Chondrocyte (in vitro differentiated cells): ENCODE measurements around the gene PHLPP1. TPM values are rescaled to one million over a fixed set of nuclear protein-coding genes. Genes with fewer than 3 reads are reported as not detected.

Experiments used
- DNase-seq: peaks from one replicate; pipeline ENCODE4 v3.0.0; 2021; ENCODE audit warnings: mixed read lengths, low spot score
- H3K27ac Mint-ChIP-seq: one replicate; pipeline ENCODE4 v1.8.0; 2021; ENCODE audit warnings: mild to moderate bottlenecking, moderate library complexity, mixed read lengths; ENCODE audit not compliant: unreplicated experiment
- H3K27me3 Mint-ChIP-seq: 2 replicates; pipeline ENCODE4 v1.8.0; 2021; ENCODE audit warnings: low read depth, mixed read lengths
- H3K36me3 Mint-ChIP-seq: 2 replicates; pipeline ENCODE4 v1.8.0; 2021; ENCODE audit warnings: low read depth, mixed read lengths
- H3K4me1 Mint-ChIP-seq: 2 replicates; pipeline ENCODE4 v1.8.0; 2021; ENCODE audit warnings: low read depth, mild to moderate bottlenecking, mixed read lengths
- H3K4me3 Mint-ChIP-seq: one replicate; pipeline ENCODE4 v1.8.0; 2021; ENCODE audit warnings: mild to moderate bottlenecking, moderate library complexity, mixed read lengths; ENCODE audit not compliant: unreplicated experiment
- H3K9me3 Mint-ChIP-seq: 2 replicates; pipeline ENCODE4 v1.8.0; 2021; ENCODE audit warnings: low read depth, mixed read lengths
- CTCF ChIP-seq: fragments of 200-600 bp; sonication (generic); IDR thresholded peaks from 2 replicates; pipeline ENCODE4 v1.5.0; 2021; ENCODE audit warnings: antibody characterized with exemption, mild to moderate bottlenecking, moderate library complexity
- total RNA-seq: library from RNA; stranded (reverse); gene quantifications from 3 replicates; pipeline ENCODE4 v1.2.1, GENCODE V29; 2021

Gene PHLPP1
- total RNA-seq, 1 donor from 2014 or later, result 10.4 TPM

DNA sequence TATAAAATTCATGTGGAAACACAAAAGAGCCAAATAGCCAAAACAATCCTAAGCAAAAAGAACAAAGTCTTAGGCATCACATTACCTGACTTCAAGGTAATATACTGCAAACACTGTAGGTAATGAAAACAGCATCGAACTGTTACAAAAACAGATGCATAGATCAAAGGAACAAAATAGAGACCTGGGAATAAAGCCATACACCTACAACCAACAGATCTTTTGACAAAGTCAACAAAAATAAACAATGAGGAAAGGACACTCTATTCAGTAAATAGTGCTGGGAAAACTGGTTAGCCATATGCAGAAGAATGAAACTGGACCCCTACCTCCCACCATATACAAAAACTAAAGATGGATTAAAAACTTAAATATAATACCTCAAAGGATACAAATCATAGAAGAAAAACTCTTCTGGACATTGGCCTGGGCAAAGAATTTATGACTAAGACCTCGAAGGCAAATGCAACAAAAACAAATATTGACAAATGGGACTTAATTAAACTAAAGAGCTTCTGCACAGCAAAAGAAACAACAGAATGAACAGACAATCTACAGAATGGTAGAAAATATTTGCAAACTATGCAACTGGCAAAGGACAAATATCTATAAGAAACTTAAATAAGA lies 218.0 kb downstream of the PHLPP1 start:
- TF ChIP-seq CTCF, result no peak
- DNase-seq, result no peak
- Mint-ChIP-seq H3K36me3 (peaks cover 2% of the 10 kb centered on the region), H3K9me3 (peaks cover 19% of the 10 kb centered on the region), H3K27me3 (no peaks in the 10 kb centered on the region), H3K4me1 (peaks cover 24% of the 10 kb centered on the region), H3K4me3 (no peak overlapping the region), H3K27ac (no peak overlapping the region)

DNA sequence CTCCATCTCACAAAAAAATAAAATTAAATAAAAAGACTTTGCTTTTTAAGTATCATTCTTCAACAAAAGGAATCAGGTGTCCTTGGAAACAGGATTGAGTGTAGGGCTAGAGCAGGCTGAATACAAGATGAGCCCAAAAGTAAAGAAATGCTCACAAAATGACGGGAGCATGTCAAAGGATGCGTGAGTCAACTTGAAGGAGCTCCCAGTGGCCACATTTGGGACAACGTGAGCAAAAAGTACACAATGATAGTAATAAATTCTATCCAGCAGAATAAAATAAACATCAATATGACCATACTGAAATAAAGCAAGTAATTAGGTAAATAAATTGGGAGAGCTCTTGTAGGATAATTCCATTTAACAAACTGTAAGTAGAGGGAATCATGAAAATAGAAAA lies 220.7 kb downstream of the PHLPP1 start:
- Mint-ChIP-seq H3K9me3 (peaks cover 19% of the 10 kb centered on the region), H3K27ac (no peak overlapping the region), H3K4me3 (no peak overlapping the region), H3K27me3 (no peaks in the 10 kb centered on the region), H3K36me3 (peaks cover 2% of the 10 kb centered on the region), H3K4me1 (peaks cover 37% of the 10 kb centered on the region)
- no peak for DNase-seq
- no peak for TF ChIP-seq CTCF

- TF ChIP-seq CTCF, result no peak
- no peak overlapping the region for H3K4me3 Mint-ChIP-seq
- no peaks in the 10 kb centered on the region for H3K36me3 Mint-ChIP-seq
- no peak for DNase-seq
- H3K4me1 Mint-ChIP-seq, result peaks cover 37% of the 10 kb centered on the region
- peak overlapping the region; percentile 45 for H3K27ac Mint-ChIP-seq
- H3K27me3 Mint-ChIP-seq, result no peaks in the 10 kb centered on the region
- H3K9me3 Mint-ChIP-seq, result peaks cover 16% of the 10 kb centered on the region
Observed at GRCh38 chr18:62937065-62937464, 221.7 kb downstream of the PHLPP1 start.

DNA sequence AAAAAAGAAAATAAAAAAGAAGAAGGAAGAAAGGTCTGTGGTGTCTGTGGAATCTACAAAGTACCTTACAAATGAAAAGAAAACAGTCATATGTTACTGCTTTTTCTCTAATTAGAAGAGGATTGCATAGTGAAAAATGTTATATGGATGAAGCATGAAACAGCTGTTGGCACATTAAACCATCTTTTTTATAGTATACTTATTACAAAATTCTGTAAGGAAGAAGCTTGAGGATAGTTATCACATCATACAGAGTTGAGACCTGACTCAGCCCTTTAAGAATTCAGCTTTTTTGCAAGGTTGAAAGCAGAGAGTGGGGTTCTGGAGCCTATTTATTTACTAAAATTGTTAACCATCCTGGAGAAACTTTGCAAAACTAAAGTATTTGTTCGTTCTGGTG lies 222.7 kb downstream of the PHLPP1 start:
- Mint-ChIP-seq H3K9me3 (peaks cover 8% of the 10 kb centered on the region), H3K4me3 (no peak overlapping the region), H3K27me3 (no peaks in the 10 kb centered on the region), H3K36me3 (no peaks in the 10 kb centered on the region), H3K4me1 (peaks cover 37% of the 10 kb centered on the region), H3K27ac (peak overlapping the region; percentile 45)
- no peak for DNase-seq
- TF ChIP-seq CTCF, result no peak

DNA sequence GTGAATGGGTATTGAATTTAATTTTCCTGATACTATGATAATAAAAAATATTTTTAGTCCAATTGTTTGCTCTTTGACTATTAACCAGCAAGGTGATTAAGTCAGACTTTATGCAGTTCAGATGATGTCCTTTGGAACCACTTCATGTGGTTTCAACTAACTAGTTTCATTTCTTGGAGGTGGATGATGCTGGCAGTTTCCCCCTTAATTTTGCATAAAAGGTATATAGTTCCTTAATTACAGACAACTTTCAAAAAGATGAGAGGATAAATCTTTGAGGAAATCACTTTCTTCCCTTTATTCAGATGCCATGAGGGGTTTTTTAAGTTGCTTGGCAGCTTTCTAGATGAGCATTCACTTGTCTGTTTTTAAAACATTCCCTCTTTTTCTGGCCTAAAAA lies 223.1 kb downstream of the PHLPP1 start:
- no peak for TF ChIP-seq CTCF
- no peaks in the 10 kb centered on the region for H3K36me3 Mint-ChIP-seq
- H3K27ac Mint-ChIP-seq, result peak overlapping the region; percentile 42
- H3K4me1 Mint-ChIP-seq, result peaks cover 37% of the 10 kb centered on the region
- no peak for DNase-seq
- H3K4me3 Mint-ChIP-seq, result no peak overlapping the region
- peaks cover 8% of the 10 kb centered on the region for H3K9me3 Mint-ChIP-seq
- no peaks in the 10 kb centered on the region for H3K27me3 Mint-ChIP-seq
